ENCODE measurements around the gene ALDH1B1.
"Not testable (repeated sequence)": the region's sequence is repeated elsewhere in the genome, so short reads cannot be mapped to it uniquely, and the experiment has no call there.

Gene ALDH1B1

GRCh38 chr9:38362852-38363588 lies 29.5 kb upstream of the ALDH1B1 start:
- DNase-seq = no peak

- DNase-seq = no peak
These were observed 28.9 kb upstream of the ALDH1B1 start for GRCh38 chr9:38363589-38363925.

GRCh38 chr9:38367898-38368297 lies 24.6 kb upstream of the ALDH1B1 start:
- DNase-seq = no peak

GRCh38 chr9:38368731-38369130 lies 23.8 kb upstream of the ALDH1B1 start:
- DNase-seq = no peak

- no peak for DNase-seq
These were observed 22.3 kb upstream of the ALDH1B1 start for GRCh38 chr9:38370176-38370575.

GRCh38 chr9:38371495-38371894 lies 21.0 kb upstream of the ALDH1B1 start:
- no peak for DNase-seq

GRCh38 chr9:38372762-38373619 lies 19.5 kb upstream of the ALDH1B1 start:
- no peak for DNase-seq

GRCh38 chr9:38373679-38374078 lies 18.8 kb upstream of the ALDH1B1 start:
- no peak for DNase-seq

- DNase-seq = no peak
These were observed 17.5 kb upstream of the ALDH1B1 start for GRCh38 chr9:38374847-38375571.

- DNase-seq = no peak
These were observed 16.9 kb upstream of the ALDH1B1 start for GRCh38 chr9:38375572-38375963.

GRCh38 chr9:38376021-38376670 lies 16.4 kb upstream of the ALDH1B1 start:
- no peak for DNase-seq

- not testable (repeated sequence) for DNase-seq
These were observed 15.0 kb upstream of the ALDH1B1 start for GRCh38 chr9:38377336-38378083.

- DNase-seq = no peak
These were observed 12.2 kb upstream of the ALDH1B1 start for GRCh38 chr9:38380230-38380871.

GRCh38 chr9:38380872-38381534 lies 11.5 kb upstream of the ALDH1B1 start:
- no peak for DNase-seq

GRCh38 chr9:38382141-38382540 lies 10.4 kb upstream of the ALDH1B1 start:
- no peak for DNase-seq

GRCh38 chr9:38384990-38385848 lies 7.3 kb upstream of the ALDH1B1 start:
- no peak for DNase-seq

- DNase-seq = no peak
These were observed 6.6 kb upstream of the ALDH1B1 start for GRCh38 chr9:38385896-38386295.

GRCh38 chr9:38386319-38386895 lies 6.1 kb upstream of the ALDH1B1 start:
- DNase-seq = no peak

GRCh38 chr9:38387066-38387465 lies 5.4 kb upstream of the ALDH1B1 start:
- DNase-seq = no peak

GRCh38 chr9:38387751-38388150 lies 4.8 kb upstream of the ALDH1B1 start:
- DNase-seq = no peak

All from activated naive CD4-positive, alpha-beta T cell treated with anti-CD3 and anti-CD28 coated beads, Interleukin-2, amount 50 U/mL, for 16 hours (primary cell).